NCI-H345 treated with DMSO at 0.1 percent for 48 hours (cell line): ENCODE data around the gene HRH4.
A peak's percentile ranks its signal among the peaks of the same experiment; 100 is the strongest.

Source experiments
- DNase-seq: peaks from one replicate; lab custom pipeline; 2025; ENCODE audit not compliant: unreplicated experiment; lab: John Stamatoyannopoulos, UW

Gene HRH4

GRCh38 chr18:24462838-24463775, 2.7 kb downstream of the HRH4 start:
- no peak for DNase-seq

GRCh38 chr18:24465486-24465885, 5.0 kb downstream of the HRH4 start:
- DNase-seq, result no peak

- DNase-seq, result no peak
Observed at GRCh38 chr18:24466771-24467170, 6.3 kb downstream of the HRH4 start.

GRCh38 chr18:24470022-24470618, 9.7 kb downstream of the HRH4 start:
- peak; percentile 95 for DNase-seq

GRCh38 chr18:24470805-24471204, 10.4 kb downstream of the HRH4 start:
- no peak for DNase-seq

GRCh38 chr18:24472591-24472990, 12.2 kb downstream of the HRH4 start:
- DNase-seq, result no peak

GRCh38 chr18:24474406-24474805, 14.0 kb downstream of the HRH4 start:
- no peak for DNase-seq

- DNase-seq, result no peak
Observed at GRCh38 chr18:24475926-24476589, 15.6 kb downstream of the HRH4 start.

- no peak for DNase-seq
Observed at GRCh38 chr18:24479371-24479770, 18.9 kb downstream of the HRH4 start.

- no peak for DNase-seq
Observed at GRCh38 chr18:24482821-24483220, 22.4 kb downstream of the HRH4 start.

GRCh38 chr18:24485681-24486080, 25.2 kb downstream of the HRH4 start:
- DNase-seq, result no peak

- DNase-seq, result no peak
Observed at GRCh38 chr18:24486684-24487083, 26.2 kb downstream of the HRH4 start.

- DNase-seq, result peak; percentile 29
Observed at GRCh38 chr18:24488824-24489493, 28.5 kb downstream of the HRH4 start.

- DNase-seq, result no peak
Observed at GRCh38 chr18:24490539-24490938, 30.1 kb downstream of the HRH4 start.

- no peak for DNase-seq
Observed at GRCh38 chr18:24491927-24492834, 31.7 kb downstream of the HRH4 start.

- no peak for DNase-seq
Observed at GRCh38 chr18:24494586-24494985, 34.1 kb downstream of the HRH4 start.

- DNase-seq, result no peak
Observed at GRCh38 chr18:24497031-24497754, 36.8 kb downstream of the HRH4 start.

- DNase-seq, result no peak
Observed at GRCh38 chr18:24499814-24500213, 39.4 kb downstream of the HRH4 start.

GRCh38 chr18:24500217-24500616, 39.8 kb downstream of the HRH4 start:
- no peak for DNase-seq

GRCh38 chr18:24500766-24501165, 40.3 kb downstream of the HRH4 start:
- no peak for DNase-seq
